ENCODE data around the gene PTPRQ.
"Not testable (repeated sequence)": the region's sequence is repeated elsewhere in the genome, so short reads cannot be mapped to it uniquely, and the experiment has no call there.

PTPRQ gene

DNA sequence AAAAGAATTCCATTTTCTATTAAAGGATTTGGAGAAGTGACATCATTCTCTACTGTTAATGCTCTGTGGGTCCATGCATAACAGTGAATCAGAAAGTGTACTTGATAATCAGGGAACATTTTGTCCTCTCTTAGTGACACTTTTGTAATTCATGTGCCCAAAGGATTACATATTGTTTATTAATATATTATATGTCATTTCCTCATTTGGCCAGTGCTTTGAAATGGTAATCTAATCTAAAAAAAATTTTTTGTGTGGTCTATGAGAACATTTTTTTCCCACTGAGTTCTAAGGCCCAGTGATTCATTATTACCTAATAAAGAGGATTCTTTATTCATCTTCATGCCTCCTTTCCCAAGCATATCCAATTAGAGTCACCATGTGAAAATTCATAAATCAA is 183.7 kb downstream of the PTPRQ start:
- H3K27me3 ChIP-seq (ENCODE audit: control insufficient read depth, insufficient read depth, low read length) = no peaks in the 10 kb centered on the region

DNA sequence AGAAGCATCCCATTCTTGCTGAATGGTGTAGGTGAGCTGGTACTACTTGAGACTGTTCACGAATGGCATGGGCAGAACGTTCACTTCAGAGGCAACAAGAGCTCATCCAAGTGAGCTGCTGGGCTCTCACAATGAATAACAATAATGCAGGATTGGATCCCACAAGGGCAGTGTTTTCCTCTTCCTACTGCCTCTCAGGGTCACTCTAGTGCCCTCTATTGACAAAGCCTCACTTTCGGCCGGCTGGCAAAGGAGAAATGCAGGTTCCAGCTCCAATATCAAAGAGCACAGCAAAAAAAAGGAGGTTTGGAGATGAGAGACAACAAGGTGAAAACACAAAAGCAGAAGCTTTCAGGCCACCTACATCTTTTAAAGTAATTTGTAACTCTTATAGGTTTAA is 188.8 kb downstream of the PTPRQ start:
- Histone ChIP-seq H3K9ac (ENCODE audit: low read length) (no peak overlapping the region), H3K27ac (ENCODE audit: low read depth, low read length) (no peak overlapping the region), H3K4me3 (ENCODE audit: low read length) (no peak overlapping the region), H3K36me3 (ENCODE audit: control insufficient read depth, insufficient read depth, low read length) (no peaks in the 10 kb centered on the region), H3K4me1 (ENCODE audit: control insufficient read depth, insufficient read depth, low read length) (no peaks in the 10 kb centered on the region), H3K27me3 (ENCODE audit: control insufficient read depth, insufficient read depth, low read length) (no peaks in the 10 kb centered on the region)

More for the DNA sequence above, 183.7 kb downstream of the PTPRQ start:
- H3K9ac ChIP-seq (ENCODE audit: low read length) = no peak overlapping the region
- H3K36me3 ChIP-seq (ENCODE audit: control insufficient read depth, insufficient read depth, low read length) = no peaks in the 10 kb centered on the region
- H3K4me1 ChIP-seq (ENCODE audit: control insufficient read depth, insufficient read depth, low read length) = no peaks in the 10 kb centered on the region
- no peak overlapping the region for H3K27ac ChIP-seq (ENCODE audit: low read depth, low read length)
- H3K4me3 ChIP-seq (ENCODE audit: low read length) = no peak overlapping the region

DNA sequence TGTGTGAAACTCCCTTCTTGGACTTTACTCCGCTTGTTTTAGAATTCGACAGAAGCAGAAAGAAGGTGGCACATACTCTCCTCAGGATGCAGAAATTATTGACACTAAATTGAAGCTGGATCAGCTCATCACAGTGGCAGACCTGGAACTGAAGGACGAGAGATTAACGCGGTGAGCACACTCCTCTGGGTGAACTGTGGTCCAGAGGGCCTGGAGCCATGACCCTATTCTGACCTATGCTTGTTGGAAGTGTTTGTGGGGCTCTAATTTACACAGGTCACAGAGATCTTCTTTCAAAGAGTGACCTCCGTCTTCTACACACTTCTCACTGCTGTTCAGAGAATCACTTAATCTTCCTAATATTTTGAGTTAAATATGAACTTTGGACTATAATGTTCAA is 190.9 kb downstream of the PTPRQ start:
- Histone ChIP-seq H3K4me3 (ENCODE audit: low read length) (no peak overlapping the region), H3K36me3 (ENCODE audit: control insufficient read depth, insufficient read depth, low read length) (no peaks in the 10 kb centered on the region), H3K27me3 (ENCODE audit: control insufficient read depth, insufficient read depth, low read length) (no peaks in the 10 kb centered on the region), H3K27ac (ENCODE audit: low read depth, low read length) (no peak overlapping the region), H3K9ac (ENCODE audit: low read length) (no peak overlapping the region), H3K4me1 (ENCODE audit: control insufficient read depth, insufficient read depth, low read length) (no peaks in the 10 kb centered on the region)

DNA sequence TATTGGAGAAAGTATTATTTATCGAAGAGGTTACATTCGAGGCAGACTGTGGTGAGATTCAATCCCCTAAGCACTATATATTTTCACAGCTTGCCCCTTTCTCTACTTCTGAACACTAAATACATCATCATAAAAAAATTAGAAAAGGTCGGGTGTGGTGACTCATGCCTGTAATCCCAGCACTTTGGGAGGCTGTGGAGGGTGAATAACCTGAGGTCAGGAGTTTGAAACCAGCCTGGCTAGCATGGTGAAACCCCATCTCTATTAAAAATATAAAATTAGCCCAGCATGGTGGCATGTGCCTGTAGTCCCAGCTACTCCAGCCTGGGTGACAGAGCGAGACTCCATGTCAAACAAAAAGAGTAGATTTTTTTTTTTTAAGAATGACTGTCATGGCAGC is 192.8 kb downstream of the PTPRQ start:
- Histone ChIP-seq H3K36me3 (ENCODE audit: control insufficient read depth, insufficient read depth, low read length) (no peaks in the 10 kb centered on the region), H3K27ac (ENCODE audit: low read depth, low read length) (no peak overlapping the region), H3K4me3 (ENCODE audit: low read length) (no peak overlapping the region), H3K4me1 (ENCODE audit: control insufficient read depth, insufficient read depth, low read length) (no peaks in the 10 kb centered on the region), H3K27me3 (ENCODE audit: control insufficient read depth, insufficient read depth, low read length) (no peaks in the 10 kb centered on the region), H3K9ac (ENCODE audit: low read length) (no peak overlapping the region)

DNA sequence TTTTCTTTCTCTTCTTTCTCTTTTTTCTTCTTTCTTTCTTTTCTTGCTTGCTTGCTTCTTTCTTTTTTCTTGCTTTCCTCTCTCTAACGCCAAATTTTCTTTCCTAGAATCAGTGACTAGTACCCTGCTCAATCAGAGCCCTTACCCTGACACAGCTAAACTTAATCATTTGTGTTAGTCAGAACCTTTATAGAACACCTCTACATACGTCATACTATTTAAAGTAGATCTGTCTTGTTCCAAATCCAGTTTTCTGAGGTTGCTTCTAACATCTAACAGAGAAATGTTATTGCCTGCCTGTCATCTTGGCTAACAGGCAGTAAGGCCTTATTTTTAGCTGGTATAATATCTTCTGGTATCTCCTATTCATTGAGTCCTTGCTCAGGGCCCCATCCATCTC is 197.9 kb downstream of the PTPRQ start:
- no peaks in the 10 kb centered on the region for H3K27me3 ChIP-seq (ENCODE audit: control insufficient read depth, insufficient read depth, low read length)
- no peak overlapping the region for H3K4me3 ChIP-seq (ENCODE audit: low read length)
- H3K27ac ChIP-seq (ENCODE audit: low read depth, low read length) = no peak overlapping the region
- H3K36me3 ChIP-seq (ENCODE audit: control insufficient read depth, insufficient read depth, low read length) = no peaks in the 10 kb centered on the region
- no peak overlapping the region for H3K9ac ChIP-seq (ENCODE audit: low read length)
- no peaks in the 10 kb centered on the region for H3K4me1 ChIP-seq (ENCODE audit: control insufficient read depth, insufficient read depth, low read length)

DNA sequence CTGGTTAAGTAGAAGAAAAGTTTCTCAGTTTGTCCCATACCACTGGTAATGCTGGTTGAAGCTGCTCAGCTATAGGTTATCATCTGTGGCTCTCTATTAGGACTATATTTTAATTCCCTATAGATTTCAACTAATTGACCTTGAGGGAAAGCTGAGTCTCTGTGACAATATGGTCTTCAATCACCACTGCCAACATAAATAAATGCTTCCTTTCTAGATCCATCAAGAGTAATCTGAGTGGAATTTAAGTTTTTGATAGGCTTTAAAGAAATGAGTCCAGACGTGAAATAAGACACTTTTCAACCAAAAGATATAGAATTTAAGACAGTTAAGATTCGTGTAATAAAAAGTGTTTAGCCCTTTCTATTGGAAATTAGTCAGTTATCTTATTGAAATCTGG is 199.9 kb downstream of the PTPRQ start:
- H3K27me3 ChIP-seq (ENCODE audit: control insufficient read depth, insufficient read depth, low read length) = no peaks in the 10 kb centered on the region
- no peak overlapping the region for H3K27ac ChIP-seq (ENCODE audit: low read depth, low read length)
- H3K4me1 ChIP-seq (ENCODE audit: control insufficient read depth, insufficient read depth, low read length) = no peaks in the 10 kb centered on the region
- H3K9ac ChIP-seq (ENCODE audit: low read length) = no peak overlapping the region
- no peak overlapping the region for H3K4me3 ChIP-seq (ENCODE audit: low read length)
- no peaks in the 10 kb centered on the region for H3K36me3 ChIP-seq (ENCODE audit: control insufficient read depth, insufficient read depth, low read length)

DNA sequence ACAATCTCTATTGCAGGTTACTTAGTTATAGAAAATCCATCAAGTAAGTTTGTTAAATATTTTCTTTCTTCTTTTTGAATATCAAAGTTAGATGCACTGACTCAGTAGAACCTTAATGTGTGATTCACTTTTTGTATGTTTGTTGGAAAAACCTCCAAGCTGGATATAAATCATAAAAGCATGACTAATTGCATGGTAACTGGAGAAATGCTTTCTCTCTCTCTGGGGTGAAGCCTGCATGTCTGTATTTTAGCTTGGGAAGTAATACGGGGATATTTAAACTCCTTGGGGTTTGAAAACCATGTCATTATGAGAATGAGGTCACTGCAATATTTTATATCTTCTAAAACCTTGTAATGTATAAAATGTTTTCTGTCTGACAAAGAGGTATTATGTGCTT is 204.8 kb downstream of the PTPRQ start:
- Histone ChIP-seq H3K4me3 (ENCODE audit: low read length) (no peak overlapping the region), H3K27me3 (ENCODE audit: control insufficient read depth, insufficient read depth, low read length) (no peaks in the 10 kb centered on the region), H3K4me1 (ENCODE audit: control insufficient read depth, insufficient read depth, low read length) (no peaks in the 10 kb centered on the region), H3K9ac (ENCODE audit: low read length) (no peak overlapping the region), H3K27ac (ENCODE audit: low read depth, low read length) (no peak overlapping the region), H3K36me3 (ENCODE audit: control insufficient read depth, insufficient read depth, low read length) (no peaks in the 10 kb centered on the region)

DNA sequence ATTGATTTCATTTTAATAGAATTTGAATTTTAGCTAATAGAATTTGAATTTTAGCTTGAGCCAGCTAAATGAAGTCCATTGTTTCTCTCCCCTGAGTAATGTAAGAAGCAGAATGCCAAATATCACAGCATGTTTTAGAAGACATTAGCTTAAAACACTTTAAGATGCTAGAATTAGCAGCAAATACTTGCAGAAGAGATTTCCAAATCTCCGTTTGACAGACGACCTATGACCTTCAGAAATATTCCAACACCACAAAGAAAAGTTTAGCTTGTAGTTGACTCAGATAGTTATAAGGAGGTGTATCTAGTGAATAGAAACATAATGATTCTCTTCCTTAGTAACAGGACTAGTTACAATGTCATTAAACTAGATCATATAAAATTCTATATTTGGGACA is 211.7 kb downstream of the PTPRQ start:
- Histone ChIP-seq H3K4me1 (ENCODE audit: control insufficient read depth, insufficient read depth, low read length) (no peaks in the 10 kb centered on the region), H3K4me3 (ENCODE audit: low read length) (no peak overlapping the region), H3K27ac (ENCODE audit: low read depth, low read length) (no peak overlapping the region), H3K27me3 (ENCODE audit: control insufficient read depth, insufficient read depth, low read length) (no peaks in the 10 kb centered on the region), H3K36me3 (ENCODE audit: control insufficient read depth, insufficient read depth, low read length) (no peaks in the 10 kb centered on the region), H3K9ac (ENCODE audit: low read length) (no peak overlapping the region)

DNA sequence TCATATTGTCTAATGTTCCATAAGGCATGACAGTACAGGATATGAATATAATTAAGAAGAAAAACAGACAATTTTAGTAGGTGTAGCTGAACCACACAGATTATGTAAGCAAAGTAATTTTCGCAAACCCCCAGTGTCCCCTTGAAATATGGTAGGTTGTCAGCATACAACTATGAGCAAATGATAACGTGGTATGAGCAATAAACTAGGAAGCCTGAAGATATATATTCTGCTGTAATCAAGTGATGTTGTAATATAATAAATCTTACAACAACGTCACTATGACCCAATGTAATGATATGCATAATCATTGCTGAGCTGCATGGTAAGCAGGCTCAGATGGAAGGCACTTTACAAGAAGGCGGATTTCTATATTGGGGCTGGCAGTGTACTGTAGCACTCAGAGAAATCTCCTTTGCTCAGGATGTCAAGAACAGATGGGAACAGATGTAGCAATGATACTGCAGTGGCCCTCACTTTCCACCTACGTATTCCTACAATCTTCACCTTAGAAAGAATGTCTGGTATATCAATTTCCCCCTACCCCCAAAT is 215.6 kb downstream of the PTPRQ start:
- no peak overlapping the region for H3K4me3 ChIP-seq (ENCODE audit: low read length)
- H3K4me1 ChIP-seq (ENCODE audit: control insufficient read depth, insufficient read depth, low read length) = no peaks in the 10 kb centered on the region

DNA sequence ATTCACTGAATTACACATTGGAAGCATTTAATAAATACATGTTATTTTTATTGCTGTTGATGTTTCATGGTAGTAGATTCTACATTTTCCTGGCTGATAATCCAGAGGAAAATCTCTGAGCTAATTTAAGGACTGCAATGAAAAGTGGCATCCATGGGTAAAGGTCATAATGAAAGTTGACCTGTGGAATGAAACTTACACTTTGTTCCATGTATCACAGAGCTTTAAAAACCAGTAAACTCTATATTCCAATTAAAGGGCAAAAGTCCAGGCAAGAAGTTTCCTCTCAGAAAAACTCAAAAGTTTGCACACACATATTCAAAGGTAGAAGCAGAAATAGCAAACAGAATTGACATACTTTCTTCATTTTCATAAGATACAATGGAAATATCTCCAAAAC is 218.6 kb downstream of the PTPRQ start:
- Histone ChIP-seq H3K4me1 (ENCODE audit: control insufficient read depth, insufficient read depth, low read length) (no peaks in the 10 kb centered on the region), H3K27me3 (ENCODE audit: control insufficient read depth, insufficient read depth, low read length) (no peaks in the 10 kb centered on the region), H3K27ac (ENCODE audit: low read depth, low read length) (no peak overlapping the region), H3K36me3 (ENCODE audit: control insufficient read depth, insufficient read depth, low read length) (no peaks in the 10 kb centered on the region), H3K9ac (ENCODE audit: low read length) (no peak overlapping the region), H3K4me3 (ENCODE audit: low read length) (no peak overlapping the region)

More for the DNA sequence above, 215.6 kb downstream of the PTPRQ start:
- no peak overlapping the region for H3K27ac ChIP-seq (ENCODE audit: low read depth, low read length)
- no peaks in the 10 kb centered on the region for H3K27me3 ChIP-seq (ENCODE audit: control insufficient read depth, insufficient read depth, low read length)
- no peak overlapping the region for H3K9ac ChIP-seq (ENCODE audit: low read length)
- H3K36me3 ChIP-seq (ENCODE audit: control insufficient read depth, insufficient read depth, low read length) = no peaks in the 10 kb centered on the region

DNA sequence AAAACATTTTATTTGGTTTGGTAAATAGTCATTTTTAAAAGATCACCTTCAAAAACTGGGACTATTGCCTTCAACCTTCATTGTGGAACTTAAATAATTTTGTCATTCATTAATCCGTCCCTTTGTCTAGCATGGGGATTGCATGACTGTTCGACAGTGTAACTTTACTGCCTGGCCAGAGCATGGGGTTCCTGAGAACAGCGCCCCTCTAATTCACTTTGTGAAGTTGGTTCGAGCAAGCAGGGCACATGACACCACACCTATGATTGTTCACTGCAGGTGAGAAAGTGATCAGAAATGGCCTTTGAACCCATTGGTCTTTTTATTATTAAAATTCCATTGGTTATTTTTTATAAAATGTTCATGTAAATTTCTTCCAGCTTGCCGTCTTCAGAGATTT is 226.2 kb downstream of the PTPRQ start:
- H3K27ac ChIP-seq (ENCODE audit: low read depth, low read length) = no peak overlapping the region
- H3K4me1 ChIP-seq (ENCODE audit: control insufficient read depth, insufficient read depth, low read length) = no peaks in the 10 kb centered on the region
- no peak overlapping the region for H3K4me3 ChIP-seq (ENCODE audit: low read length)
- H3K27me3 ChIP-seq (ENCODE audit: control insufficient read depth, insufficient read depth, low read length) = no peaks in the 10 kb centered on the region
- H3K36me3 ChIP-seq (ENCODE audit: control insufficient read depth, insufficient read depth, low read length) = no peaks in the 10 kb centered on the region
- H3K9ac ChIP-seq (ENCODE audit: low read length) = no peak overlapping the region

DNA sequence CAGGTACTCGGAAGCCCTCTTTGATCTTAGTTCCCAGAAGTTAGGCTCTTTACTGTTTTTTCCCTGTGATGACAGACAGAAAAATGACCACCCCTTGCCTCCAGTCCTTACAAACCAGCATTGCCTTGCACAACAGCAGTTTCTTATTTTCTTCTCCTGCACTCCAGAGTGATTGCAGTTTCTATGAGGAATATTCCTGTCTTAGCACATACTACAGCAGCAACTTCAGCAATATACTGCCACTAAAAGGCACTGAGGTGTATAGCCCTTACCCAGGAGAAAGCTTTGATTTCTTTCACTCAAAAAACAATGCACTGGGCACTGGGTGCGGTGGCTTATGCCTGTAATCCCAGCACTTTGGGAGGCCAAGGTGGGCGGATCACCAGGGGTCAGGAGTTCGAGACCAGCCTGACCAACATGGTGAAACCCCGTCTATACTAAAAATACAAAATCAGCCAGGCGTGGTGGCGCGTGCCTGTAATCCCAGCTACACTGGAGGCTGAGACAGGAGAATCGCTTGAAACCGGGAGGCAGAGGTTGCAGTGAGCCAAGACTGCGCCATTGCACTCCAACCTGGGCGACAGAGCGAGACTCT is 232.1 kb downstream of the PTPRQ start:
- H3K27me3 ChIP-seq (ENCODE audit: control insufficient read depth, insufficient read depth, low read length); H3K27ac ChIP-seq (ENCODE audit: low read depth, low read length); H3K4me1 ChIP-seq (ENCODE audit: control insufficient read depth, insufficient read depth, low read length); H3K36me3 ChIP-seq (ENCODE audit: control insufficient read depth, insufficient read depth, low read length); H3K4me3 ChIP-seq (ENCODE audit: low read length); H3K9ac ChIP-seq (ENCODE audit: low read length): not testable (repeated sequence)

DNA sequence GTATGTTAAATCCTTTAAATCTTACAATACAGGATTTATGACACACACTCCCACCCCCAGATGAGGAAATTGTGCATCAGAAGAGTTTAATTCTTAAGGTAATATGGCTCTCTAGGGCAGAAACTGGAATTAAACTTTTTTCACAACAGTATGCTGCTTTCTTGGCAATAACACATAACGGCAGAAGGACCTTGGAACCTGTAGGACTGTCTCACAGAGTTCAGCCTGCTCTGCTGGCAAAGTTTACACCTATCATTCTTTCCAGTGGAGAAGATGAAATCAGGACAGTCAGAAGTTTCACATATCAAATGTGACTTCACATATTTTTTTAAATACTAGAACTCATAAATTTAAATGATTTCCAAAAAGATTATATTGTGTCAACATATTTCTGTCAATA is 232.8 kb downstream of the PTPRQ start:
- H3K9ac ChIP-seq (ENCODE audit: low read length) = no peak overlapping the region
- no peak overlapping the region for H3K4me3 ChIP-seq (ENCODE audit: low read length)
- H3K36me3 ChIP-seq (ENCODE audit: control insufficient read depth, insufficient read depth, low read length) = no peaks in the 10 kb centered on the region
- H3K4me1 ChIP-seq (ENCODE audit: control insufficient read depth, insufficient read depth, low read length) = no peaks in the 10 kb centered on the region
- H3K27me3 ChIP-seq (ENCODE audit: control insufficient read depth, insufficient read depth, low read length) = no peaks in the 10 kb centered on the region
- H3K27ac ChIP-seq (ENCODE audit: low read depth, low read length) = no peak overlapping the region

Measured in rectal smooth muscle tissue (tissue), 1 donor.